Activated CD4-positive, alpha-beta memory T cell treated with anti-CD3 and anti-CD28 coated beads for 36 hours (primary cell): ENCODE measurements around the gene ZFAND3. TPM values are rescaled to one million over a fixed set of nuclear protein-coding genes. Genes with fewer than 3 reads are reported as not detected.
A peak's percentile ranks its signal among the peaks of the same experiment; 100 is the strongest.

Experiments used
- CTCF ChIA-PET: fragments of 350-600 bp; sonication (Branson Sonifier 250); formaldehyde crosslinking; loops from one replicate; lab custom pipeline; 2021; ENCODE audit warnings: antibody characterized with exemption, inconsistent platforms; lab: Charles Lee
- POLR2A ChIA-PET: fragments of 350-600 bp; sonication (Branson Sonifier 250); formaldehyde crosslinking; loops from one replicate; lab custom pipeline; 2021; ENCODE audit warnings: antibody characterized with exemption; lab: Charles Lee
- DNase-seq: peaks from one replicate; pipeline ENCODE4 v3.0.0-alpha.2; 2020
- H3K27ac Mint-ChIP-seq: one replicate; pipeline ENCODE4 v1.8.0; 2021; ENCODE audit warnings: mixed read lengths
- H3K27me3 Mint-ChIP-seq: one replicate; pipeline ENCODE4 v1.8.0; 2021; ENCODE audit warnings: mixed read lengths
- H3K36me3 Mint-ChIP-seq: one replicate; pipeline ENCODE4 v1.8.0; 2021; ENCODE audit warnings: mixed read lengths
- H3K4me1 Mint-ChIP-seq: one replicate; pipeline ENCODE4 v1.8.0; 2021; ENCODE audit warnings: low read depth, mixed read lengths
- H3K4me3 Mint-ChIP-seq: one replicate; pipeline ENCODE4 v1.8.0; 2021; ENCODE audit warnings: mild to moderate bottlenecking, mixed read lengths
- H3K9me3 Mint-ChIP-seq: one replicate; pipeline ENCODE4 v1.8.0; 2021; ENCODE audit warnings: mixed read lengths
- intact Hi-C: fragments of 100-400 bp; cut with micrococcal nuclease; formaldehyde crosslinking; loops from one replicate; pipeline ENCODE4 v1.15.1; 2023
- total RNA-seq, 2 experiments: library from RNA; stranded (reverse); gene quantifications; one replicate each; pipeline ENCODE4 v1.2.3, GENCODE V29; 2021

ZFAND3 gene
- total RNA-seq, 2 experiments from 2014 or later: 35.1 to 36.4 TPM

- intact Hi-C loops: no loop called here
- no peak overlapping the region for H3K27ac Mint-ChIP-seq
- H3K4me3 Mint-ChIP-seq: no peak overlapping the region
- ChIA-PET CTCF (interaction anchor here (0.8 to 1.0 kb wide), 2 partner anchors 10 to 312 kb away, joined by 3 to 4 read pairs; no protein-coding TSS in a partner anchor), POLR2A (no interaction called here)
- H3K36me3 Mint-ChIP-seq: no peaks in the 10 kb centered on the region
- no peaks in the 10 kb centered on the region for H3K27me3 Mint-ChIP-seq
- no peaks in the 10 kb centered on the region for H3K9me3 Mint-ChIP-seq
- peaks cover 5% of the 10 kb centered on the region for H3K4me1 Mint-ChIP-seq
- no peak for DNase-seq
Observed at GRCh38 chr6:37800703-37801604, 18.6 kb upstream of the ZFAND3 start.

DNA sequence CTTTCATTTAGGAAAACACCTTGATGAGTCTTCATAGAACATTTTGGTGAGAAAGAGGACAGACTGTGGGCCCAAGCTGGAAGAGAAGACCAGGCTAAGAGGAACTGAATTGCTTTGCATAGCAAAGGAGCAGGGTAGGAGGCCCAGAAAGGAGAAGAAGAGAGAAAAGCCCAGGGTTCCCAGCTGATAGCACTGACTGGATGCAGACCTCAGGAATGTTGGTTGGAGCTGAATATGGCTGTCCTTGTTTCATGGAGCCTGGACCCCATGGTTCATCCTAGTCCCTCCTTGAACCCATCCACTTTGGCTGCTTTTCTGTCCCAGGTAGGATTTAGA lies 18.0 kb upstream of the ZFAND3 start:
- H3K36me3 Mint-ChIP-seq: no peaks in the 10 kb centered on the region
- H3K4me1 Mint-ChIP-seq: peaks cover 5% of the 10 kb centered on the region
- ChIA-PET POLR2A (interaction anchor here (0.6 kb wide), 1 partner anchor 39 kb away, joined by 3 read pairs; no protein-coding TSS in a partner anchor), CTCF (interaction anchor here (0.8 kb wide), 1 partner anchor 313 kb away, joined by 4 read pairs; no protein-coding TSS in a partner anchor)
- intact Hi-C loops: no loop called here
- no peak for DNase-seq
- H3K27ac Mint-ChIP-seq: no peak overlapping the region
- H3K9me3 Mint-ChIP-seq: no peaks in the 10 kb centered on the region
- H3K27me3 Mint-ChIP-seq: no peaks in the 10 kb centered on the region
- H3K4me3 Mint-ChIP-seq: no peak overlapping the region

DNA sequence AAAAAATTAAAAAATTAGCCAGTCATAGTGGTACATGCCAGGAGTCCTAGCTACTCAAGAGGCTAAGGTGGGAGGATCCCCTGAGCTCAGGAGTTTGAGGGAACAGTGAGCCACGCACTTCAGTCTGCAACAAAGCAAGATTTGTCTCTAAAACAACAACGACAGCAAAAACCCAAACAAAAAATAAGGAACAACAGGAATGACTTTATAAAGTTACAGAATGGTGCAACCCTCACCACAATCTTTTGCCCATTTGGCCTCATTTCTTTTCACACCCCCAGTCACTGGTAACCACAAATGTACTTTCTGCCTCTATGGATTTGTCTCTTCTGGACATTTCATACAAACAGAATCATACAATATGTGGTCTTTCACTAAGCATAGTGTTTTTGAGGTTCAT lies 16.7 kb upstream of the ZFAND3 start:
- intact Hi-C loops: no loop called here
- ChIA-PET POLR2A (no interaction called here), CTCF (interaction anchor here (0.8 kb wide), 1 partner anchor 14 kb away, joined by 3 read pairs; no protein-coding TSS in a partner anchor)
- no peaks in the 10 kb centered on the region for H3K36me3 Mint-ChIP-seq
- peaks cover 5% of the 10 kb centered on the region for H3K4me1 Mint-ChIP-seq
- H3K27me3 Mint-ChIP-seq: no peaks in the 10 kb centered on the region
- H3K4me3 Mint-ChIP-seq: no peak overlapping the region
- H3K27ac Mint-ChIP-seq: no peak overlapping the region
- no peak for DNase-seq
- H3K9me3 Mint-ChIP-seq: no peaks in the 10 kb centered on the region

GRCh38 chr6:37804586-37804985 lies 14.9 kb upstream of the ZFAND3 start:
- Mint-ChIP-seq H3K9me3 (no peaks in the 10 kb centered on the region), H3K27ac (no peak overlapping the region), H3K36me3 (no peaks in the 10 kb centered on the region), H3K27me3 (no peaks in the 10 kb centered on the region), H3K4me3 (no peak overlapping the region), H3K4me1 (peaks cover 5% of the 10 kb centered on the region)
- intact Hi-C loops: no loop called here
- no peak for DNase-seq
- POLR2A ChIA-PET: no interaction called here
- CTCF ChIA-PET: no interaction called here

DNA sequence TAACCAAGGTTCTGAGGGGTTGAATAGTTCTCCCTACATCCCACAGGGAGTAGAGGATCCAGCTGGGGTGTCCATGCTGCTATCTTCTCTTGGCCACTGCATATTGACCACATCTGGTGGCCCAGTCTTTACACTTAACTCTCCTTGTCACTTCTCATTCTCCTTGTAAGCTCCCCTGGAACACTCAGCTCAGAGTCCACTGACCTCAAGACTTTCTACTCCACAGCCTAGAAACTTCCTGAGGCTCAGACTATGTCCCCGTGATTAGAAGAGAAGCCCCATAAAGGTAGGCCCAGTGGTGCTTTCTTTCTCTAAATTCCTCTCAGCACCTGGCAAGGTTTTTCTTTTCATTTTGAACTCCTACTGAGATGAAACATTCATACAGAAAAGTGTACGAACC lies 13.3 kb upstream of the ZFAND3 start:
- H3K4me3 Mint-ChIP-seq: no peak overlapping the region
- ChIA-PET CTCF (interaction anchor here (1.3 kb wide), 1 partner anchor 15 kb away, joined by 3 read pairs; no protein-coding TSS in a partner anchor), POLR2A (no interaction called here)
- no peaks in the 10 kb centered on the region for H3K36me3 Mint-ChIP-seq
- H3K27ac Mint-ChIP-seq: no peak overlapping the region
- intact Hi-C loops: no loop called here
- peaks cover 4% of the 10 kb centered on the region for H3K4me1 Mint-ChIP-seq
- no peaks in the 10 kb centered on the region for H3K9me3 Mint-ChIP-seq
- H3K27me3 Mint-ChIP-seq: no peaks in the 10 kb centered on the region
- no peak for DNase-seq

GRCh38 chr6:37807656-37808055 lies 11.9 kb upstream of the ZFAND3 start:
- ChIA-PET CTCF (no interaction called here), POLR2A (no interaction called here)
- Mint-ChIP-seq H3K9me3 (no peaks in the 10 kb centered on the region), H3K4me3 (no peak overlapping the region), H3K4me1 (no peaks in the 10 kb centered on the region), H3K27me3 (peaks cover 3% of the 10 kb centered on the region), H3K36me3 (no peaks in the 10 kb centered on the region), H3K27ac (no peak overlapping the region)
- intact Hi-C loops: no loop called here
- DNase-seq: no peak

DNA sequence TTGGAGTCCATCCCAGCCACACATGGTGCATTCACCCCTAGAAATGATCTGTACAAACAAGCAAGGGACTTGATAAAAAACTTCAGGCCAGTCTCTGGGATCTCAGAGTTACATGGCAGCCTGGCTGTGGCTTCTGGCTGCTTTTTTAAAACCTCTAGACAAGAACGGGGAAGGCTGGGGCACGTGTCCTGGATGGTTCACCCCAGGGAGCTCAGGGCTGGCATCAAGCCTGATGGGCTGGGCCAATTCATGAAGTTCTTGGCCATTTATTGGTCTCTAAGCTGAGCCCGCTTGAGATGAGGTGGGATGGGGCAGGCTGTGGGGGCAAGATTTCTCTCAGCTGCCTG lies 10.4 kb upstream of the ZFAND3 start:
- H3K4me3 Mint-ChIP-seq: no peak overlapping the region
- no peaks in the 10 kb centered on the region for H3K36me3 Mint-ChIP-seq
- peaks cover 3% of the 10 kb centered on the region for H3K27me3 Mint-ChIP-seq
- H3K27ac Mint-ChIP-seq: no peak overlapping the region
- no peak for DNase-seq
- H3K4me1 Mint-ChIP-seq: no peaks in the 10 kb centered on the region
- H3K9me3 Mint-ChIP-seq: no peaks in the 10 kb centered on the region
- POLR2A ChIA-PET: no interaction called here
- intact Hi-C loops: no loop called here
- CTCF ChIA-PET: no interaction called here

DNA sequence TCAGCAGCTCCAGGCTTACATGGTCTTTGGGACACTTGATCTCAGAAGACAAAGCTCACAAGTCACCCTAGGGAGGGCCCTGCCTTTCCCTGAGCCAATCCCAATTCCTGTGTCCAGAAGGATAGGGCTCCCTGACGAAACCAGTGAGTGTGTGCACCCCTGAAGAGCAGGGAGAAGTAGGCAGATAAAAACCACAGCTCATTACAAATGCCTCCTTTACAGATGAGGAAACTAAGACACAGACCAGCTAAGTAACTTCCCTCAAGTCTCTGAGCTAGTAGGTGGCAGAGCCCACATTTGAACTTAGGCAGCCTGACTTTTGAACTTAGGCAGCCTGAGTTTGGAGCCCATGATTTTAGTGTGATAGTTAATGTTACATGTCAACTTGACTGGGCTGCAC lies 6.7 kb upstream of the ZFAND3 start:
- no peak overlapping the region for H3K4me3 Mint-ChIP-seq
- H3K4me1 Mint-ChIP-seq: peaks cover 11% of the 10 kb centered on the region
- no peak overlapping the region for H3K27ac Mint-ChIP-seq
- H3K36me3 Mint-ChIP-seq: no peaks in the 10 kb centered on the region
- ChIA-PET CTCF (interaction anchor here (0.7 kb wide), 2 partner anchors 22 to 120 kb away, joined by 3 read pairs; no protein-coding TSS in a partner anchor), POLR2A (no interaction called here)
- intact Hi-C loops: no loop called here
- no peaks in the 10 kb centered on the region for H3K9me3 Mint-ChIP-seq
- H3K27me3 Mint-ChIP-seq: peaks cover 3% of the 10 kb centered on the region
- DNase-seq: no peak

GRCh38 chr6:37814374-37814773 lies 5.2 kb upstream of the ZFAND3 start:
- Mint-ChIP-seq H3K9me3 (no peaks in the 10 kb centered on the region), H3K36me3 (no peaks in the 10 kb centered on the region), H3K4me3 (no peak overlapping the region), H3K4me1 (peaks cover 16% of the 10 kb centered on the region), H3K27me3 (peaks cover 3% of the 10 kb centered on the region), H3K27ac (no peak overlapping the region)
- ChIA-PET CTCF (no interaction called here), POLR2A (no interaction called here)
- intact Hi-C loops: no loop called here
- no peak for DNase-seq

GRCh38 chr6:37816599-37817375 lies 2.7 kb upstream of the ZFAND3 start:
- Mint-ChIP-seq H3K4me1 (peaks cover 31% of the 10 kb centered on the region), H3K4me3 (peak overlapping the region; percentile 3), H3K36me3 (peaks cover 4% of the 10 kb centered on the region), H3K9me3 (no peaks in the 10 kb centered on the region), H3K27ac (no peak overlapping the region), H3K27me3 (peaks cover 1% of the 10 kb centered on the region)
- intact Hi-C loops: loop anchor here (5.0 kb wide), 1 partner anchor 1296 kb away; no protein-coding TSS in a partner anchor
- CTCF ChIA-PET: no interaction called here
- POLR2A ChIA-PET: no interaction called here
- DNase-seq: no peak

GRCh38 chr6:37818536-37819176 lies 871 bp upstream of the ZFAND3 start:
- peak; percentile 98 for DNase-seq
- ChIA-PET POLR2A (interaction anchor here (0.6 to 1.8 kb wide), 11 partner anchors 9 to 167 kb away, joined by 3 to 10 read pairs (median 3); partner anchors contain the start of gene MDGA1), CTCF (interaction anchor here (0.8 to 1.9 kb wide), 7 partner anchors 26 to 114 kb away, joined by 3 to 12 read pairs (median 3); no protein-coding TSS in a partner anchor)
- Mint-ChIP-seq H3K36me3 (peaks cover 4% of the 10 kb centered on the region), H3K27ac (peak overlapping the region; percentile 93), H3K9me3 (no peaks in the 10 kb centered on the region), H3K4me3 (peak overlapping the region; percentile 90), H3K4me1 (peaks cover 48% of the 10 kb centered on the region), H3K27me3 (no peaks in the 10 kb centered on the region)
- intact Hi-C loops: loop anchor here (1.0 to 5.0 kb wide), 6 partner anchors 18 to 1294 kb away; partner anchors contain the start of gene BTBD9
